ENCODE results near the gene PLEKHA4.

The PLEKHA4 gene

DNA sequence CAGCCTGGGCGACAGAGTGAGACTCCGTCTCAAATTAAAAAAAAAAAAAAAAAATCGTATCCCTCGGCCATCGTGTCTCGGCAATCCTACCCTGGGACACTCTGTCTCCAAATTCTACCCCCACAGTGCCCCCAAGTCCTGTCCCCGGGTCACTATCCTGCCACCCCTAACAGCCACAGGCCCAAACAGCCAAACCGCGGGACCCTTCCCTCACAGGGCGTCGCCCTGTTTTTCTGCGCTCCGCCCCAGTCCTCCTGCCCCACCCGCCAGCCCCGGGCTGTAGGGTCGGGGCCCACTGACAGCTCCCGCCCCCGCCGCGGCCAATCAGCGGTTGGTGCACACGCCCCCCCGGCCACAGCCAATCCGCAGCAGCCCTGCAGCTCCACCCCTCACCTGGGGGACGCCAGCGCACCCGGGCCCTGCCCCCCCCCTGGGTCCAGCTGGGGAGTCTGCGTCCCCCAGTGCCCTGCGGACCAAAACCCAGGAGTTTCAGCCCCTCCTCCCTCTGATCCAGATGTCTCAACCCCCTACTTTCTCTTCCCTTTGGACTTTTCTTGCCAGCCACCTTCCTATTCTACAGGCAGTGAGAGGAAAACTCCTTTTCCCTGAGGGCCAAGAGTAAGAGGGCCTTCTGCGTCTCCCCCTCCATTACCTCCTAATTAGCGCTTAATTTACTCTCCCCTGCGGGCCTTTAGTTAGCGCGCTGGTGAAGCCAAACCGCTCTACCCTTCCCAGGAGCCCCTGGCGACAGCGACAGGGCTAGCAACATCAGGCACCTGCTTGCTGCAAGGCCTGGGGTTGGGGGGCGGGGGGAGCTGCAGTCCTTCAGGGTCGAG, 56.1 kb downstream of the PLEKHA4 start:
- TF ChIP-seq, protein P1, sequence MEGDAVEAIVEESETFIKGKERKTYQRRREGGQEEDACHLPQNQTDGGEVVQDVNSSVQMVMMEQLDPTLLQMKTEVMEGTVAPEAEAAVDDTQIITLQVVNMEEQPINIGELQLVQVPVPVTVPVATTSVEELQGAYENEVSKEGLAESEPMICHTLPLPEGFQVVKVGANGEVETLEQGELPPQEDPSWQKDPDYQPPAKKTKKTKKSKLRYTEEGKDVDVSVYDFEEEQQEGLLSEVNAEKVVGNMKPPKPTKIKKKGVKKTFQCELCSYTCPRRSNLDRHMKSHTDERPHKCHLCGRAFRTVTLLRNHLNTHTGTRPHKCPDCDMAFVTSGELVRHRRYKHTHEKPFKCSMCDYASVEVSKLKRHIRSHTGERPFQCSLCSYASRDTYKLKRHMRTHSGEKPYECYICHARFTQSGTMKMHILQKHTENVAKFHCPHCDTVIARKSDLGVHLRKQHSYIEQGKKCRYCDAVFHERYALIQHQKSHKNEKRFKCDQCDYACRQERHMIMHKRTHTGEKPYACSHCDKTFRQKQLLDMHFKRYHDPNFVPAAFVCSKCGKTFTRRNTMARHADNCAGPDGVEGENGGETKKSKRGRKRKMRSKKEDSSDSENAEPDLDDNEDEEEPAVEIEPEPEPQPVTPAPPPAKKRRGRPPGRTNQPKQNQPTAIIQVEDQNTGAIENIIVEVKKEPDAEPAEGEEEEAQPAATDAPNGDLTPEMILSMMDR (IDR thresholded peaks at IDR 0.05): no peak
- peak; percentile 93 for DNase-seq (ENCODE audit: low spot score)
- Histone ChIP-seq H3K4me3 (peak overlapping the region; percentile 93), H3K27ac (peak overlapping the region; percentile 89 to 93)

DNA sequence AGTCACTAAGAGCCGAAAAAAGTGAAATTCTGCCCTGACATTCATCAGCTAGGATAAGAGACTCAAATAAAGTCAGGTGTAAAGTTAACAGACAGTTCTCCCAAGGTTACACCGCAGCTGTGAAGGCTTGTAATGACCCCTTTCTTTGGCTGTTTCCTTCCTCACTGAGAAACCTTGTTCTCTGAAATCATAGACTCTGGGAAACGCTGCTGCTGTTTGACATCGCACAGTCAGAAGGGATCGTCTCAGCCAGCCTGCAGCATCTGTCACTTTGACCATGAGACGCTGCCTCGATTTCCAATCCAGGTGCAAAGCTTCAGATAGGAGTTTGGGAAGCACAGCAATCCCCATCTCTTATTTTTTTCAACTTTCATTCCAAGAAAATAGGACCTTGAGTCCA, 58.3 kb downstream of the PLEKHA4 start:
- peak overlapping the region; percentile 89 to 93 for H3K27ac ChIP-seq
- no peak for DNase-seq (ENCODE audit: low spot score)
- H3K4me3 ChIP-seq: peak overlapping the region; percentile 93
- TF ChIP-seq, protein P1 (IDR thresholded peaks at IDR 0.05): no peak

DNA sequence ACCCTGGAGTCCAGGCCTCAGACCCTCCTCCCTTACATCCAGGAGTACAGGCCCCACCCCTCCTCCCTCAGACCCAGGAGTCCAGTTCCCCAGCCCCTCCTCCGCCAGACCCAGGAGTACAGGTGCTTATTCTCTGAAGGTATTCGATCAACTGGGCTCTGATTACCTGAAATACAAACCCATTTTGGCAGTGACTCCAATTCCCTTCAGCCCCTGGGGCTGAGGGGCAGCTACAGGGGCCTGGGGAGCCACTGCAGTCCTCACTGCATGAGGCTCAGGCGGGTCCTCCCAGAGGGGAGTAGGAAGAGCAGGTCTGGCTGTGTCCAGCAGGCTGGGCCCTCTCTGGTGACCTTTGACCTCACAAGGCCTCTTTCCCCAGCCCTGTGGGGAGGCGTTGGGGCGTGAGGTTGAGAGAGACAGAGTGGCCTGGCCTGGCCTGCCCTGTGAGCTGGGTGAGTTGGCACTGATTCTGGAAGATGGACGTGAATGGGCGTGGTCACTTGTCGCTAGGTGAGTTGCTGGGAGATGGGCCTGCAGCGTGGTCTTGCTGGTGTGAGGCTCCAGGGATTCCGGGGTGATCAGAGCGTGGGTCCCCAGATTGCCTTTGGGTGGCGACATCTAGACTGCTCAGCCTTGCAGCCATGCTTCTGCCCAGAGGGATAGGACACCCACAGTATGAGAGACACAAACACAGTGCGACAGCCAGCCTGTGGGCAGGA, 60.7 kb downstream of the PLEKHA4 start:
- TF ChIP-seq, protein P1 (IDR thresholded peaks at IDR 0.05): no peak
- Histone ChIP-seq H3K4me3 (no peak overlapping the region), H3K27ac (no peak overlapping the region)
- DNase-seq (ENCODE audit: low spot score): no peak

DNA sequence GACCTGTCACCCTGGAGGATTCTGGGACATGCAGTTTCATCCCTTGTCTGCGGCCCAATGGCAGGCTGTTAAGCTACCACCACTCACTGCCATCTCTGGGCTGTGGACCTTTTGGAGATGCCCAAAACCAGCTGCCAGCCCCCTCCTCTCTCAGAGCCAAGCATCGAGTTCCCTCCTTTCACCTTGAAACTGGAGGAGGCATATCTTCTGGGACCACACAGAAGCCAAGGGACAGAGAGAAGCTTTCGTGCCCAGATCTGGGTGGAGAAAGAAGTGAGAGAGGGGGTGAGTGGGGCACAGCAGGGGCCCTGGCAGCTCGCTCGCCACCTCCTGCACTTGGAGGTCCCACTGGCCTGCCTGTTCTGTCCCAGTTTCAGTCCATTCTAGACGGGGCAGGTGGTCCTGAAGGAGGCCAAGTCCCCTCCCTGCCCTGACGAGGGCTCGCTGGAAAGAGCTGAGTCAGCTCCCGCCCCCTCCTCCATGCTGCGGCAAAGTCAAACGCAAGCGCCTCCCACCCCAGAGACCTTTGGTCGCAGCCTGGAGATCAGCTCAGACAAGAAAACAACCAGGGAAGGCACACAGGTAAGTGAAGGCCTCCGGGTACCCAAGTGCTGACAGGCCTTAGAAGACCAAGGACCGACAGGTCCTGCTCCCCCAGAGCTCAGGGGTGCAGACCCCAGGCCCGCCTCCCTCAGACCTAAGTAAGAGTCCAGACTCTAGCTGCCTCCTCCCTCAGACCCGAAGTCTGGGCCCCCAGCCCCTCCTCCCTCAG, 61.4 kb downstream of the PLEKHA4 start:
- Histone ChIP-seq H3K27ac (no peak overlapping the region), H3K4me3 (no peak overlapping the region)
- TF ChIP-seq, protein P1 (IDR thresholded peaks at IDR 0.05): no peak
- DNase-seq (ENCODE audit: low spot score): no peak

DNA sequence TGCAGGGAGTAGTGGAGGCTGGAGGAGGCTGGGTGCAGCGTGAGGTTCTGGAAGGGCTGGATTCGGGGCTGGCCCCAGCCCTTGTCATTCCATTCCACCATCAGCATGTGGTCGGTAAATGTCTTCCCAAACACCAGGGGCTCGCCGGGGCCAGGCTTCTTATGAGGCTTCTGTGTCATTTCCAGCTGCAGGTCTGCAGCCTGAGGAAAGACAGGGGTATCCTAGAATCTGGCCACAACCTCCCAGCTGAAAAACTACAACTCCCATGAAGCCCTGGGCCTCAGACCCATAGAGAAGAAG, 61.9 kb downstream of the PLEKHA4 start:
- Histone ChIP-seq H3K27ac (no peak overlapping the region), H3K4me3 (no peak overlapping the region)
- TF ChIP-seq, protein P1 (IDR thresholded peaks at IDR 0.05): no peak
- no peak for DNase-seq (ENCODE audit: low spot score)

DNA sequence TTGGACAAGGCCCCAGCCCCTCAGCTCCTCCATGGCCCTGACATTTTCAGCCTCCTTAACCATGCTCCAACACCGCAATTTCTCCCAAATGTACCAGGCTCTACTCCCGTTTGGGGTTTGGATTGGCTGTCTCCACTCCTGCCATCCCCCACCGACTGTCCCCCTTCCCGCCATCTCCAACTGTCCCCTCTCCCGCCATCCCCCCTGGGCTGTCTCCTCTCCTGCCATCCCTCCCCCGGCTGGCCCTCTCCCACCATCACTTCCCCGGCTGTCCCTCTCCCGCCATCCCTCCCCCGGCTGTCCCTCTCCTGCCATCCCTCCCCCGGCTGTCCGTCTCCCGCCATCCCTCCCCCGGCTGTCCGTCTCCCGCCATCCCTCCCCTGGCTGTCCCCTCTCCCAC, 63.0 kb downstream of the PLEKHA4 start:
- TF ChIP-seq, protein P1 (IDR thresholded peaks at IDR 0.05): no peak
- Histone ChIP-seq H3K27ac (no peak overlapping the region), H3K4me3 (no peak overlapping the region)
- no peak for DNase-seq (ENCODE audit: low spot score)
